Hippocampal formation (tissue), 2 donors: ENCODE results near the gene FBXL19.
A peak's percentile ranks its signal among the peaks of the same experiment; 100 is the strongest.
"Not testable (repeated sequence)": the region's sequence is repeated elsewhere in the genome, so short reads cannot be mapped to it uniquely, and the experiment has no call there.

ENCODE experiments used
- DNase-seq, 2 donors: peaks; one replicate each; lab custom pipeline; 2025; lab: John Stamatoyannopoulos, UW

The FBXL19 gene

DNA sequence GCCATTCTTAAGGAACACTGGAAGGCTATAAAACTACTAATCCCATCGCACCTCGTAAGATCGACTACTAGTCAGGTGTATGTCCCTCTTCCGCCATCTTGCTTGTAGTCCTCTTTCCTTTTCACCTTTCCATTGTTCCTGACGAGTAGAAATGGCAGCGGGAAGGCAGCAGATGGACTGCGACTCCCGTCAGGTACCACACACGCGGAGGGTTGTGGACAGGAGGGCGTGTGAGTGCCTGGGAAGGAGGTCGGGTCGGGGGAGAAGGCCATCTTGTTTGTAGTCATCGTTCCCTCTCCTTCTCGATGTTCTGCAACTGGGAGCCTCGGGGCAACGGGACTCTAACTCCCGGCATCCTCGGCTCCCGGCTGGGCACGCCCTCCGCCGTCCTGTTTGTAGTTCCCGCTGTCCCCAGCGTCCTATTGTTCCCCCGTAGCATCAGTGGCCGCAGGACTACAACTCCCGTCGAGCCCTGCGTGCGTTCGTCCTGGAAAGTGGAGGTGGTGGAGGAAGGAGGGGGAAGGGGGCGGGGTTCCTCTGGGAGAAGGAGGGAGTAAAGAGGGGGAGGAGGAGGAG is 324 bp upstream of the FBXL19 start:
- DNase-seq: peak; percentile 99 to 100

DNA sequence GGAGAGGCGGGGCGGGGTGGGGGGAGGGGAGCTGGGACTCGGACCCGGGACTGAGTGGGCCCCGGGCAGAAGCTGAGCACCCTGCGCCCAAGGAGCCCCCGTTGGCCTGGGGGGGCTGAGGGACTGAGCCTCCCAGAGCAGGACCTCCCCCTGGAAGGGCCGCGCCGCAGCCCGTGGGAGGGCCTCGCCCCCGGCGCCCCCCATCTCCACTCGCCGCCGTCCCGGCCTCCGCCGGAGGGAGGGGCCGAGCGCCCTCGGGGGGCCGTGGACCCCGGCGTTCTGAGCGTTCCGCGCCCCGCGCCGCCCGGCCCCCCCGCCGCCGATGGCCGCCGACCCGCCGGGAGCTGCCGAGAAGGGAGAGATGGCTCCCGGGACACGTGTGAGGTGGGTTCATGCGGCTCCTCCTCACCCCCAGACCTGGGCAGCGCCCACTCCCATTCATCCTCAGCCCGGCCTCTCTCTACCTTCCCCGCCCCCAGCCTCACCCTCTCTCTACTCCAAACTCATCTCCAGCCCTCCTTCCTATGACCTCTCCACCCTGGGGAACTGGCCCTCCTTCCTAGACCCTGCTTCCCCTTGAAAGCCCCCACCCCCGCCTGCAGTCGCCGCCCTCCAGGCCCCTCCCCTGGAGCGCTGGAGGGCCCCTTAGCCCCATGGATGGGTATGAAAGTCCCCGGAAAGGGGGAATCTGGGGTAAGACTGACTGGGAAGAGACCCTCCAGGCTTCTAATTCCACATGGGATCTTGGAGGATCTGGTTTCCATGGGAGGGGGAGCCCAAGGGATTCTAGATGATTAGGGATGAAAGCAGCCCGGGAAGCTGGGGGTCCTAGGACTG is 922 bp downstream of the FBXL19 start:
- DNase-seq: no peak

DNA sequence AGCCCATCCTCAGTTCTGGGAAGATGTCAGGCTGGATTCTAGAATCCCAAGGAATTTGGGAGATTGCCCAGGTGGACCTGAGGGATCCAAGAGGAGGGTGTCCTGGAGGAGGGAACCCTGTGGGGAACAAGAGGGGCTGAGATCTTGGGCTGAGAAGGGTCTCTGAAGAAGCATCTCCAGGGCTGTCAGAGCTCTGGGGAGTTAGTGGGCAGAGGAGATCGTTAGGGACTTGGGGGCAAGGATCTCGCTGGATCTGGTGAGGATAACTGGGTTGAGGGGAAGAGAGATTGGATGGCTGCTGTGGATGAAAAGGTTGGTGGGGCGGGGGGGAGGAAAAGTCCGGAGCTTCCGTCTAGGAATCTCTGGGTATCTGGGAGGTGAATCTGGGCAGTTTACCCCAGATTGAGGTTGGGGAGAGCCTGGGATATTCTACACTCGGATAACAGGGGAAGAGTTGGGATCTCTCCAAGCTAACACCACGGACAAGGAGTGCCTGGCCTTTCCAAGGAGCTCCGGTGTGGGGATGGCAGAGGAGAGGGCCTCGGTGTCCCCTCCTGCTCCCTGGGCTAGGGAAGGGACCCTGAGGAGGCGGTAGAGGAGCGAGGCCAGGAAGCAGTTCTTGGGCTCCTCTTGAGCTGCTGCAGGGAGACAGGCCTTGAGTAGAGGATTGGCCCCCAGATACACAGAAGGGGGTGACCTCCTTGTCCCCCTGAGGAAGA is 1.7 kb downstream of the FBXL19 start:
- DNase-seq: no peak

DNA sequence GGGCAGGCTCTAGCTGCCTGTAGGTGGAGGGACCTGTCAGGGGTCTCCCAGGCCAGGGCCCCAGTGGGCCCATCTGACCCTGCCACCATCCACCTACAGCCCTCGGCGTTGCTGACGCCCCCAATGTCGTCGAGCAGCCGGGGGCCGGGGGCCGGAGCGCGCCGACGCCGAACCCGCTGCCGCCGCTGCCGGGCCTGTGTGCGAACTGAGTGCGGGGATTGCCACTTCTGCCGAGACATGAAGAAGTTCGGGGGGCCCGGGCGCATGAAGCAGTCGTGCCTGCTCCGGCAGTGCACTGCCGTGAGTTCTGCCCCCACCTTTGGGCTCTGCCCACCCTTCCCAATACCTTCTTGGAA is 2.2 kb downstream of the FBXL19 start:
- DNase-seq: no peak

DNA sequence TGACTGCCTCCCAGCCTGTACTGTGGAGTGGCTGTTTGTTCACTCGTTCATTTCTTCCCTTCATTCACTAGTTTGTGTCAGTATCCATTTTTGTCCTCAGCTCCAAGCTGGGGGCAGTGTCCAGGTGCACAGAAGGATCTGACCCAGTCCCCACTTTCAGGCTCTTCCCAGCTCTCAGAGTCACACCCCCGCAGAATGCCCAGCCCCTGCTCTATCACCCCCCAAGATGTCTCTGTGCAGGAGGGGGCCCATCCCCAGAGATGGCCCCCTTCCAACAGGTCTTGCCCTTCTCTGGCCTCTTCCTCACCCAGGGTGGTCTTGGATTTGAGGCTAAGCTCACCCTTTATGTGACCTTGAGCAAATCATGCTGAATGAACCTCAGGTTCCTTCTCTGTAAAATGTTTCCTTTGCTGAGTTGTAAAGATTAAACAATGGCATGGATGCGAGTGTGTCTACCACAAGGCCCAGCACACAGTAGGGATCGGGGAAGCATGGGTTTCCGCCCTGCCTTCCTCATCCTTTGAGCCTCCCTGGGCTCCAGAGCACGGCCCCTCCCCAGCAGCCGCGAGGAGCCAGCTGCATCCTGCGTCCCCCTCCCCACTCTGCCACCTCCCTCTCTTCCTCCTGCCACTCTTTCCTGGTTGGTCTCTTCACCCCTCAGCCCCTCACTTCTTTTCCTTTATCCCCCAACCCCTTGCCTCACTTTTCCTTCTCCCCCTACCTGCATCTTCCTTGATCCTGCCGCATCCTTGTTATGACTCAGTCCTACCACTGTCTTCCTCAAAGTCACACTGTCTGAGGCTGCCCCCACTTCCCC is 2.8 kb downstream of the FBXL19 start:
- DNase-seq: no peak

DNA sequence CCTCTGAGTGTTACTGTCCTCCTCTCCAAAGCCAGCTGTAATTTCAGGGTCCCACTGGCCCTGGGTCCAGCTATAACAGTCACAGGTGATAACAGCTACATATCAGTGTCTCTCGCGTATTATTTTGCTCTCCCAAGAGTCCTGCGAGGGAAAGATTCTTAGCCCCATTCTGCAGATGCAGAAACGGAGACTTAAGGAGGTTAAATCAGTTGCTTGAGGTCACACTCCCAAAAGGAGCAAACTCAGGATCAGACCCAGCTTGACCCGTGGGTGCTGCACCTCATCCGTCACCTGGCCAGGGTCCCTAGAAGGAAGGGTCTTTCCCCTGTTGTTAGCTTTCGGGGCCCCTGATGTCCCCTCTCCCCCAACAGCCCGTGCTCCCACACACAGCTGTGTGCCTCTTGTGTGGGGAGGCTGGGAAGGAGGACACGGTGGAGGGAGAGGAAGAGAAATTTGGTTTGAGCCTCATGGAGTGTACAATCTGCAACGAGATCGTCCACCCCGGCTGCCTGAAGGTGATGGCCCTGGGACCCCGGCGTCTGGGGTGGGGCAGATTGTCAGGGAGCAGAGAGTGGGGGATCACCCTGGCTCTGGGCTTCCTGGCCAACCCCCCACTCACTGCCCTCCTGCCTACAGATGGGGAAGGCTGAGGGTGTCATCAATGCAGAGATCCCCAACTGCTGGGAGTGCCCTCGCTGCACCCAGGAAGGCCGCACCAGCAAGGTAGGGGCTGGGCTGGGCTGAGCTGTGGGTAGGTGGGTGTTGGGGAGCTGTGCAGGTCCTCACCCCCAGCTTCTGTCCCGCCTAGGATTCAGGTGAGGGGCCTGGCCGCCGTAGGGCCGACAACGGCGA is 3.8 kb downstream of the FBXL19 start:
- no peak for DNase-seq

DNA sequence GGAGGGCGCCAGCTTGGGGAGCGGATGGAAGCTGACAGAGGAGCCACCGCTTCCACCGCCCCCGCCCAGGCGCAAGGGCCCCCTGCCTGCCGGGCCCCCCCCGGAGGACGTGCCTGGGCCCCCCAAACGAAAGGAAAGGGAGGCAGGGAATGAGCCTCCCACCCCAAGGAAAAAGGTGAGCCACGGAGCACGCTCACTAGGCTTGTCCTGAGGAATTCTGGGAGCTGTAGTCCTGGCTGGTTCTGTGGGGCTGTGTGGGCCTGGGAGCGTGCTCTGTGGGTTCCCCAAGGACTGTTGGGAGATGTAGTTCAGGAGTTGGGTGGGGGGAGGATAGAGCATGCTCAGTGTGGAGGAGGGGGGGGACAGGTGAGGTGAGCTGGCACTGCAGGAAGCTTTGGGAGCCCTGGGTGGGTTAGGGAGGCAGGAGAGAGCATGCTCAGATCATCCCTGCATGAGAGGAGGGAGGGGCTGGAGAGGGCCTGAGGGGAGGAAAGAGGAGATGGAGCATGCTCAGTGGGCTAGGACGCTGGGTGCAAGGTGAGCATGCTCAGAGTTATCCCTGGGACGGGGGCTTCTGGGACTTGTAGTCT is 4.5 kb downstream of the FBXL19 start:
- peak; percentile 56 to 80 for DNase-seq

DNA sequence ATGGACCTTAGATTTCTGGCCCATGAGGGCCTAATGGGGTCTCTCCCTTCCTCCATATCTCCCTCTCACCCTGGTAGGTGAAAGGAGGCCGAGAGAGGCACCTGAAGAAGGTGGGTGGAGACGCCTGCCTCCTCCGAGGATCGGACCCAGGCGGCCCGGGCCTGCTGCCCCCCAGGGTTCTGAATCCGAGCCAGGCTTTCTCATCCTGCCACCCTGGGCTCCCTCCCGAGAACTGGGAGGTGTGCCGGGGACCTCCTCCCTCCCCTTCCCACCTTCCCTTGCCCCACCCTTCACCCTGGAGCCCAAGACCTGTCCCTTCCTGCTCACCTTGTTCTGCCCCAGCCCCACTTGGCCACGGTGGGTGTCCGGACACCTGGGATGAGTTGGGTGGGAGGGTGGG is 5.0 kb downstream of the FBXL19 start:
- no peak for DNase-seq

DNA sequence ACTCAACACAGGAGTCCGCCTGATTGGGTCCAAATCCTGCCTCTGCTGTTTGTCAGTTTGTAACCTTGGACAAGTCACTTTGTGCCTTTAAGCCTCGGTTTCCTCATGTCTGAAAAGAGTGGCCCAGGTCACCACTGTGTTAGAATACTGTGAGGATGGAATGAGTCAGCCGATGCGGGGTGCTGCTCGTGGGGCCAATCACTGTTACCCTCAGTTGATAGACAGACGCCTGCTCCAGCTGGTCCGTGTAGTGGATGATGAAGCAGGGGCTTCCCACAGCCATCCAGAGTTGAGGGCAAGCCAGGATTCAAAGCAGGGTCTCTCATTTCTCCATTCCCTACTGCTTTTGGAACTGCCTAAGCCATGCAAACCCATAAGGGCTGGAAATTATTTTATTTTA is 5.8 kb downstream of the FBXL19 start:
- DNase-seq: no peak

DNA sequence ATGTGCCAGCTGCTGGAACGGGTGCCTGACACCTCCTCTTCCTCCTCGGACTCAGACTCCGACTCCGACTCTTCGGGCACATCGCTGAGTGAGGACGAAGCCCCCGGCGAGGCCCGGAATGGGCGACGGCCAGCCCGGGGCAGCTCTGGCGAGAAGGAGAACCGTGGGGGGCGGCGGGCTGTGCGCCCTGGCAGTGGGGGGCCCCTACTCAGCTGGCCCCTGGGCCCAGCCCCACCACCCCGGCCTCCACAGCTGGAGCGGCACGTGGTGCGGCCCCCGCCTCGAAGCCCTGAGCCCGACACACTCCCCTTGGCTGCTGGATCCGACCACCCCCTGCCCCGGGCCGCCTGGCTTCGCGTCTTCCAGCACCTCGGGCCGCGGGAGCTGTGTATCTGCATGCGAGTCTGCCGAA is 6.8 kb downstream of the FBXL19 start:
- DNase-seq: no peak

DNA sequence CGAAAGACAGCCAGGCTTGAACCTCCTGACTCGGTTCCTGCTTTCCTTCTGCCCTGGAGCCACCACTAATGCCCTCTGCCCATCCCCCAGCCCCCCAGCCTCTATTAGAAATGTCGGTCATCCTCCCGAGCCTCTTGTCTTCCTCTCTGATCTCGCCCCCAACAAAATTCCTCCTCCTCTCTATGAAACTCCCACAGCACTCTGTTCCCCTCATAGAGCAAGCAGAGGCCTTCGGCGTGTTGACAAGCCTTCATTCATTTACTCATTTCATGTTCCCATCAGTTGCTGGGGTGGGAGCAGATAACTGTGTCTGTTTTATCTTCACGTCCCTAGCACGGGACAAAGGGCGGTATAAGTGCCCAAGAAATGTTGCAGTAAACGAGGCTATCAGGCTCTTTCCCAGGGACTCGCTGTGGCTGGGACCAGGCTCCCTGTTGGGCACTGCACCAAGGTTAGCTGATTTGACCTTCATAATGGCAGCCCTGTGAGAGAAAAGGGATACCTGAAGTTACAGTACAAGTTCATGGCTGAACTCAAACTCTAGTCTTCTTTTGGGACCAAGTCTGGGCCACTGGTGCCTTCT is 7.8 kb downstream of the FBXL19 start:
- DNase-seq: no peak

DNA sequence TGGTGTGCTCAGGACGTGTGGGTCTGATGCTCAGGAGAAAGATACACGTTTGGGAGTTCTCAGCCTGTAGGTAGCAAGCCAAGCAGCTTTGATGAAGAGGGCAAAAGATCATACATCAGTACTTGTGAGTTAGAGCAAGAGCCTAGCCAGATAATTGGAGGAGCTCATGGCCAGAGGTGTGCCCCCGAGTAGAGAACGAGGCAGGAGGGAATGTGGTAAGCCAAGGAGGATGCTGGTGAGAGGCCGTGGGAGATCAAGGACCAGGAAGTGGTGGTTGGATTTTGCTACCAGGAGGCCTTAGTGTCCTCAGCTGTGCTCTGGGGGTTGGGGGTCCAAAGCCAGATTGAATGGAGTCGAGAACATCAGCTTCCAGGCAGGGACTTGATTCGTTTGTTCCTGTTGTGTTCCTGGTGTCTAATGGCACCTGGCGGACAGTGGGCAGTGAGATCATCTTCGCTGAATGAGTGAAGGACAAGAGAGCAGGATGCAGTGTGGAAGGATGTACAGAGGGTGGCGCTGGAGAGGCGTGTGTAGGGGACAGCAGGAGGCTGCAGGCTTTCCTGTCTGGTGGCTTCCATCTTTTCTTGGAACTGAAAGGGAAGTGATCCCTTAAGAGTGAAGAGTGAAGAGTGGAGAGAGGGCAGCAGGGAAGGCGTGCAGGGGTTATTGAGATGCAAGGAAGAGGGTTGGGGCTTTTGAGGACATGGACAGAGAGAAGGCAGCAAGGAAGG is 11.6 kb downstream of the FBXL19 start:
- no peak for DNase-seq

DNA sequence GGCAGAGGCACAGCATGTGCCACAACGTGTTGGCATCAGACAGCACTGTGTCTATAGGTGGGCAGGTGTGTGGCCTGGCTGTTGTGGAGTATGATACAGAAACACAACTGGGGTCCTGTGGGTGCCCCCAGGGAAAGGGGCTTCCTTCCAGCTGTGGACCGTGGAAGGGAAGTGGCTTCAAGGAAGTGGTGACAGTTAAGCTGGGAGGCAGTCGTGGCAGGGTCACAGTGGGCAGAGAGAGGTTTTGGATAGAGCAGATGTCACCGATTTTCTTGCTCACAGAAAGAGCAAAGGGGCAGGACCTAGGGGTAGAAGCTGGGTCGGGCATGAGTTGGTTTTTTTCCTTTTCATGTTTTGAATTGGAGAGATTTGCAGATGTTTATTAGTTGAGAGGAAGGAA is 14.3 kb downstream of the FBXL19 start:
- no peak for DNase-seq

DNA sequence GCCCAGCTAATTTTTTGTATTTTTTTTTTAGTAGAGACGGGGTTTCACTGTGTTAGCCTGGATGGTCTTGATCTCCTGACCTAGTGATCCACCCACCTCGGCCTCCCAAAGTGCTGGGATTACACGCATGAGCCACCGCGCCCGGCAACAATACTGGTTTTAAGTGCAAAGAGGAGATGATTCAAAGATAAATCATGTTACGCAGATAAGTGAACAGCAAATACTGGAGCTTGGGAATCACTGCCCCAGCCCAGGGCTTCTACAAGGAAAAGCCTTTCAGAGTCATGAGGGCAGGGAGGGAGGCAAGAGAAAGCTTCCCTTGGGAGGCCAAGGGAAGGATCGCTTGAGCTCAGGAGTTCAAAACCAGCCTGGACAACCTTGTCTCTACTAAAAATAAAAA is 16.2 kb downstream of the FBXL19 start:
- DNase-seq: not testable (repeated sequence)

DNA sequence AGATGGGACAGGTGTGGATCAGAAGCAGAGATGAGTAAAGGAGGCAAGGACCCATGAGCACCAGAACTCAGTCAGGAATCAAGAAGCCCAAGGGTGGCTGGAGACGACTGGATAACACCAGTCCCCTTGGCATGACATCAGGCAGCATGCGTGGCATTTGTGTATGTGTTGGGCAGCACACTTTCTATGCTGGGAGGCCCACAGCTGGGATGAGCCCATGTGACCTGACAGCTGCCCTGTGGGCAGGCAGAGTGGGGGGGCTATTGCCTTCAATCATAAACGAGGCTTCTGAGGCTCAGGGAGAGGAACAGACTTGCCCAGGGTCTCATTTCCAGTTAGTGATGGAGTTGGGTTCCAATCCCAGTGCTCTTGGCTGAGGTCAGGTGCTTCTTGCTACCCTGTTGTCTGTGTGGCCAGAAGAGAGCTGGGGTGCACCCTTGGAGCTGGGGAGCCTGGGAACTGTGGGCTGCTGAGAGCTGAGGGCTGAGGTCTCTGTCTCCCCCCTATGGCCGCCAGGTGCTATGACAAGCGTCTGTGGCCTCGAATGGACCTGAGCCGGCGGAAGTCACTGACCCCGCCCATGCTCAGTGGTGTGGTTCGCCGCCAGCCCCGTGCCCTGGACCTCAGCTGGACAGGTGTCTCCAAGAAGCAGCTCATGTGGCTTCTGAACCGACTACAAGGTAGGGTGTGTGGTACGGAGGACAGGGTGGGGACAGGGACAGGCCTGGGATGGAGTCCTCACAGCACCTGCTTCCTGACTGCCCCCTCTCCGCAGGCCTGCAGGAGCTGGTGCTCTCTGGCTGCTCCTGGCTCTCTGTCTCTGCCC is 18.4 kb downstream of the FBXL19 start:
- peak; percentile 25 for DNase-seq

DNA sequence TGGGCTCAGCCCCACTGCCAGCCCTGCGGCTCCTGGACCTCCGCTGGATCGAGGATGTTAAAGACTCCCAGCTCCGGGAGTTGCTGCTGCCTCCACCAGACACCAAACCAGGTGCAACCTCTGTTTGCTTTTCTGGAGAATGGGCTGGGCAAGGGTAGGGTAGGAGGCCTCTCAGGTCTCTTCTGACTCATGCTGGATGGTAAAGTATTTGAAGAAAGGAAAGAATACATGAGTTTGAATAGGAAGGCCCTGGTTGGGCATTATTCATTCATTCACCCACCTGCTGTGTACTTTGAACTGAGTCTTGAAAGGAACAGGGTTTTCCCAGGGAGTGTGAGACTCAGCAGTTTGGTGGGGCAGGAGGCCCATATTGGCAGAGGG is 19.0 kb downstream of the FBXL19 start:
- no peak for DNase-seq

DNA sequence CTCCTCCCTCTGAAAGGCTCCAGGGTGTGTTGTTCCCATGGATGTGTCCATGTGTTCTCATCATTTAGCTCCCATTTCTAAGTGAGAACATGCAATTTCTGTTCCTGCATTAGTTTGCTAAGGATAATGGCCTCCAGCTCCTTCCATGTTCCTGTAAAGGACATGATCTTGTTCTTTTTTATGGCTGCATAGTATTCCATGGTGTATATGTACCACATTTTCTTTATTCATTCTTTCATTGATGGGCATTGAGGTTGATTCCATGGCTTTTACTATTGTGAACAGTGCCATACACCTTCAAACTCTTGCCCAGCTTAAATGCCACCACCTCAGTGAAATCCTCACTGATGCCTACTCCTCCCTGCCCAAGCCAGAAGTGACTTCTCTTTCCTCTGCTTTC is 21.0 kb downstream of the FBXL19 start:
- DNase-seq: no peak

DNA sequence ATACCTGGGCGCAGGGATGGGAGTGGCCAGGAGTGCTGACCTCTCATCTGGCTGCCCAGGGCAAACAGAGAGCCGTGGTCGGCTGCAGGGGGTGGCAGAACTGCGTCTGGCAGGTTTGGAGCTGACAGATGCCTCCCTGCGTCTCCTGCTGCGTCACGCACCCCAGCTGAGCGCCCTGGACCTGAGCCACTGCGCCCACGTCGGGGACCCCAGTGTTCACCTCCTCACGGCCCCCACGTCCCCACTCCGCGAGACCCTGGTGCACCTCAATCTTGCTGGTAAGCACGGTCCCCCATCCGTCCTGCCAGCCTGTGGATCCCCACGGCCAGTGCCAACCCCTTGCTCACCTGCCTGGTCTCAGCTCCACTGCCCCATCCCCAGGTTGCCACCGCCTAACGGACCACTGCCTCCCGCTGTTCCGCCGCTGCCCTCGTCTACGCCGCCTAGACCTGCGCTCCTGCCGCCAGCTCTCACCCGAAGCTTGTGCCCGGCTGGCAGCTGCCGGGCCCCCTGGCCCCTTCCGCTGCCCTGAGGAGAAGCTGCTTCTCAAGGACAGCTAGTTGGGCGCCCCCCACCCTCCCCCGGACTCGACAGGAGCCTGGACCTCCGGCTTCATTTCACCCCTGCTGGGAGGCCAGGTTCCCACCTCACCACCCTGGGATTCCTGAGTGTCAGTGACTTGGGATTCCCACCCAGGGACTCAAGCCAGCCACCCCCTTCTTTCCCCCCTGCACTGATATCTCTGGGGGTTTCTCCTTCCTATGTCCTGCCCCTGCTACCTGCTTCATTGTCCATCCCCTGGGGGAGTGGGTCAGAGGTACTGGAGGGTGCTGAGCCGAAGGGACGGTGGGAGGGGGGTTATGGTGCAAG is 23.5 kb downstream of the FBXL19 start:
- DNase-seq: no peak
